H9 (cell line): ENCODE data around the gene TMOD4. TPM values are rescaled to one million over a fixed set of nuclear protein-coding genes. Genes with fewer than 3 reads are reported as not detected.
A peak's percentile ranks its signal among the peaks of the same experiment; 100 is the strongest.

Experiments
- DNase-seq: peaks from one replicate; pipeline ENCODE4 v3.0.0-alpha.2; 2017
- H2AFZ ChIP-seq: one replicate; pipeline ENCODE4 v1.6.1; 2013; ENCODE audit warnings: mild to moderate bottlenecking, low read length, control low read depth, moderate library complexity
- H2AK5ac ChIP-seq: 2 replicates; pipeline ENCODE4 v1.6.1; 2013; ENCODE audit warnings: low read length, control low read depth, mixed read lengths; ENCODE audit not compliant: insufficient read length
- H2BK120ac ChIP-seq: one replicate; pipeline ENCODE4 v1.6.1; 2013; ENCODE audit warnings: low read depth, mild to moderate bottlenecking, low read length, control low read depth, inconsistent platforms; ENCODE audit not compliant: poor library complexity, severe bottlenecking
- H2BK12ac ChIP-seq: 2 replicates; pipeline ENCODE4 v1.6.1; 2013; ENCODE audit warnings: low read length, control low read depth, mixed read lengths, low read depth; ENCODE audit not compliant: insufficient read length
- H2BK15ac ChIP-seq: 2 replicates; pipeline ENCODE4 v1.6.1; 2013; ENCODE audit warnings: low read depth, low read length, control low read depth
- H2BK20ac ChIP-seq: one replicate; pipeline ENCODE4 v1.6.1; 2013; ENCODE audit warnings: low read depth, mild to moderate bottlenecking, low read length, control low read depth, inconsistent platforms; ENCODE audit not compliant: poor library complexity, severe bottlenecking
- H2BK5ac ChIP-seq: 2 replicates; pipeline ENCODE4 v1.6.1; 2013; ENCODE audit warnings: low read length, control low read depth, mixed read lengths; ENCODE audit not compliant: insufficient read length
- H3K14ac ChIP-seq: 2 replicates; pipeline ENCODE4 v1.6.1; 2013; ENCODE audit warnings: low read length, control low read depth; ENCODE audit not compliant: insufficient read depth
- H3K18ac ChIP-seq: 2 replicates; pipeline ENCODE4 v1.6.1; 2013; ENCODE audit warnings: low read depth, mild to moderate bottlenecking, mixed read lengths, low read length, control low read depth; ENCODE audit not compliant: insufficient read length
- H3K23ac ChIP-seq: 2 replicates; pipeline ENCODE4 v1.6.1; 2013; ENCODE audit warnings: low read length, control low read depth, mixed read lengths, low read depth; ENCODE audit not compliant: insufficient read length
- H3K23me2 ChIP-seq: 2 replicates; pipeline ENCODE4 v1.6.1; 2013; ENCODE audit warnings: low read depth, mild to moderate bottlenecking, mixed read lengths, low read length, control low read depth; ENCODE audit not compliant: insufficient read length, poor library complexity, severe bottlenecking
- H3K27ac ChIP-seq: 2 replicates; pipeline ENCODE4 v1.5.1; 2013; ENCODE audit warnings: low read length, control low read depth, mixed read lengths, low read depth; ENCODE audit not compliant: insufficient read length
- H3K27me3 ChIP-seq: 2 replicates; pipeline ENCODE4 v1.6.1; 2013; ENCODE audit warnings: low read length, control low read depth, inconsistent platforms; ENCODE audit not compliant: insufficient read depth
- H3K4ac ChIP-seq: 2 replicates; pipeline ENCODE4 v1.6.1; 2013; ENCODE audit warnings: low read depth, mild to moderate bottlenecking, control low read depth, inconsistent platforms, low read length, moderate library complexity
- H3K4me1 ChIP-seq: 2 replicates; pipeline ENCODE4 v1.6.1; 2013; ENCODE audit warnings: low read length, control low read depth, inconsistent platforms; ENCODE audit not compliant: insufficient read depth
- H3K4me2 ChIP-seq: 2 replicates; pipeline ENCODE4 v1.6.1; 2013; ENCODE audit warnings: low read length, control low read depth, mixed read lengths; ENCODE audit not compliant: insufficient read length, insufficient read depth
- H3K56ac ChIP-seq: 2 replicates; pipeline ENCODE4 v1.6.1; 2013; ENCODE audit warnings: low read depth, mild to moderate bottlenecking, mixed read lengths, low read length, control low read depth; ENCODE audit not compliant: insufficient read length
- H3K79me1 ChIP-seq: 2 replicates; pipeline ENCODE4 v1.6.1; 2013; ENCODE audit warnings: low read depth, mild to moderate bottlenecking, moderate library complexity, low read length, control low read depth, inconsistent platforms; ENCODE audit not compliant: insufficient read depth, poor library complexity, severe bottlenecking
- H3K79me2 ChIP-seq: 2 replicates; pipeline ENCODE4 v1.6.1; 2013; ENCODE audit warnings: low read length, control low read depth, inconsistent platforms; ENCODE audit not compliant: insufficient read depth
- H3K9ac ChIP-seq: 2 replicates; pipeline ENCODE4 v1.6.1; 2013; ENCODE audit warnings: low read length, control low read depth, mixed read lengths; ENCODE audit not compliant: insufficient read length; ENCODE audit errors: extremely low read depth
- H3K9me3 ChIP-seq: one replicate; pipeline ENCODE4 v1.6.1; 2013; ENCODE audit warnings: low read depth, low read length, inconsistent platforms; ENCODE audit not compliant: control insufficient read depth
- H3T11ph ChIP-seq: one replicate; pipeline ENCODE4 v1.6.1; 2013; ENCODE audit warnings: mild to moderate bottlenecking, low read length, control low read depth, inconsistent platforms
- H4K20me1 ChIP-seq: one replicate; pipeline ENCODE4 v1.6.1; 2013; ENCODE audit not compliant: control insufficient read depth, insufficient read length, insufficient read depth
- H4K5ac ChIP-seq: 2 replicates; pipeline ENCODE4 v1.6.1; 2013; ENCODE audit warnings: low read depth, mild to moderate bottlenecking, mixed read lengths, low read length, control low read depth; ENCODE audit not compliant: insufficient read length
- H4K8ac ChIP-seq: replicated peaks from 2 replicates; pipeline ENCODE4 v1.6.1; 2013; ENCODE audit warnings: low read length, control low read depth, mixed read lengths, low read depth; ENCODE audit not compliant: insufficient read length
- H4K91ac ChIP-seq: 2 replicates; pipeline ENCODE4 v1.6.1; 2013; ENCODE audit warnings: low read depth, mild to moderate bottlenecking, moderate library complexity, mixed read lengths, low read length, control low read depth; ENCODE audit not compliant: insufficient read length
- H3K27ac Mint-ChIP-seq, 3 experiments: 2 replicates in 2 of 3; 3 replicates in 1 of 3; pipeline ENCODE4 v1.8.0; 2020 to 2021; ENCODE audit warnings: mixed read lengths in 3 of 3, mild to moderate bottlenecking in 1 of 3, moderate library complexity in 1 of 3
- H3K27me3 Mint-ChIP-seq: 2 replicates; pipeline ENCODE4 v1.8.0; 2021; ENCODE audit warnings: low read depth, mild to moderate bottlenecking, moderate library complexity, mixed read lengths
- H3K36me3 Mint-ChIP-seq, 3 experiments: 2 replicates in 2 of 3; 3 replicates in 1 of 3; pipeline ENCODE4 v1.8.0; 2020 to 2021; ENCODE audit warnings: low read depth in 3 of 3, mixed read lengths in 3 of 3; ENCODE audit not compliant: insufficient read depth in 1 of 3
- H3K4me1 Mint-ChIP-seq, 2 experiments: 2 replicates each; pipeline ENCODE4 v1.8.0; 2020; ENCODE audit warnings: mixed read lengths in 2 of 2
- H3K4me3 Mint-ChIP-seq, 2 experiments: 2 replicates in 1 of 2; 3 replicates in 1 of 2; pipeline ENCODE4 v1.8.0; 2020 to 2021; ENCODE audit warnings: mild to moderate bottlenecking in 2 of 2, mixed read lengths in 2 of 2, moderate library complexity in 1 of 2
- H3K9me3 Mint-ChIP-seq, 2 experiments: 2 replicates in 1 of 2; 3 replicates in 1 of 2; pipeline ENCODE4 v1.8.0; 2020; ENCODE audit warnings: mild to moderate bottlenecking in 2 of 2, mixed read lengths in 2 of 2, moderate library complexity in 1 of 2
- WGBS: extraction: QIAGEN DNeasy Blood & Tissue Kit; methylation state at CpG from one replicate; pipeline ENCODE4 v1.1.7; 2013; ENCODE audit warnings: missing lambda C conversion rate, low lambda C conversion rate, mixed read lengths; ENCODE audit not compliant: insufficient read length; ENCODE audit errors: extremely low coverage; 5-methylcytosine and 5-hydroxymethylcytosine counted together
- total RNA-seq: library from RNA; stranded (reverse); gene quantifications from 2 replicates; pipeline ENCODE4 v1.2.1, GENCODE V29; 2021
- TF ChIP-seq, protein P1 (sequence below): fragments of 200-600 bp; sonication (generic); conservative IDR thresholded peaks from 3 replicates; pipeline ENCODE4 v1.8.0; 2021; ENCODE audit warnings: antibody characterized with exemption, mild to moderate bottlenecking

The TMOD4 gene
- total RNA-seq, 1 experiment from 2014 or later = 0.42 TPM

DNA sequence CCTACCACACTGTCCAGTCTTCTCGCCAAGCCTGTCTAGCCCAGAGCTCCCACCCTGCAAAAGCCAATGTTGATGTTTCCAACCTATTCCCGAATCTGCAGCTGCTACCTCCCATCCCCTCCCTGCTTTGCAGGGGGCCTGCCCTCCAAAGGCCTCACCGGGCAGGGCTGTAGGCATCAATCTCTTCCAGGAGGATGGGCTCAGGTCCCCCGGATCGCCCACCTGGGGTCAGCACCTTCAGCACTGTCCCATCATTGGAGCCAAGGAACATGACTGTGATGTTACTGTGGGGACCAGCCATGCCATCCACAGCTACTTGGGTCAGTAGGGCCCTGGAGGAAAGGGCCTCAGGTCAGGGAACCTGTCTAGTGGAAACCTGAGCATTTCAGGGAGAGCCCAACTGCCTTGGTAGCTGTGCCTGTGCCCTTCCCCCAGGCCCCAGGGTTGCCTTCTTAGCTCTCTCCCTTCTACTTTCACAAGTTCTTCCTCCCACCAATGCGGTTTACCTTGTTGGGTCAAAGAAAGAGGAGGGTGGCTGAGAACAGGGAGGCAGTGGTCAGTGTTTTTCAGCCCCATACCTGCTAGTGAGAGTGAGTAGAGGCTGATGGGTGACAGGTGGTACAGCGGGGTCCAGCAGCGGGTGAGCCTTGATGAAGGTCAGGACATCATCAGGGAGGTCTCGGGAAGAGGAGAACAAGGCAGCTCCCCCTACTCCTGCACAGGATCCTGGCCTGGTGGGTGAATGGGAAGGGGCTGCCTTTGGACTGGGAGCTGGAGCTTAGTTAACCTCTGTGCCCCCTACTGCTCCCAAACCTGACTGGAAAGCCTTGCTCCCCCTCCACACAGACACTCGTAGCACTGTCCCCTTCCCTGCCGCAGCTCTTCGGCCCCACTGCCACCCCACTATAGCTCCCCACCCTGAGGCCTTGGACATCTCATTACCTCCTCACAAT lies 40.1 kb downstream of the TMOD4 start:
- no peaks in the 10 kb centered on the region for H3K9me3 Mint-ChIP-seq
- no peak for DNase-seq
- Histone ChIP-seq H3K79me2 (no peaks in the 10 kb centered on the region), H4K91ac (no peak overlapping the region), H3K4me1 (no peaks in the 10 kb centered on the region), H2BK20ac (no peak overlapping the region), H3K9me3 (no peaks in the 10 kb centered on the region), H3K27me3 (no peaks in the 10 kb centered on the region; the same call in 1 of the 2 replicates), H3K23ac (no peak overlapping the region), H2BK5ac (no peak overlapping the region), H2AK5ac (no peak overlapping the region), H3K23me2 (peaks cover 15% of the 10 kb centered on the region), H2BK12ac (no peak overlapping the region), H4K5ac (no peak overlapping the region), H3K4ac (no peak overlapping the region), H3K14ac (no peak overlapping the region), H2BK15ac (no peak overlapping the region), H3T11ph (no peak overlapping the region), H3K56ac (no peak overlapping the region), H3K79me1 (no peaks in the 10 kb centered on the region), H3K27ac (no peak overlapping the region), H3K18ac (no peak overlapping the region), H2BK120ac (no peak overlapping the region), H4K20me1 (no peaks in the 10 kb centered on the region), H3K9ac (no peak overlapping the region), H3K4me2 (no peak overlapping the region), H4K8ac (no peak overlapping the region), H2AFZ (no peak overlapping the region)
- peaks cover 17 to 48% (median 43%) of the 10 kb centered on the region in 3 experiments for H3K36me3 Mint-ChIP-seq
- peaks cover 12% of the 10 kb centered on the region for H3K27me3 Mint-ChIP-seq
- TF ChIP-seq, protein P1, sequence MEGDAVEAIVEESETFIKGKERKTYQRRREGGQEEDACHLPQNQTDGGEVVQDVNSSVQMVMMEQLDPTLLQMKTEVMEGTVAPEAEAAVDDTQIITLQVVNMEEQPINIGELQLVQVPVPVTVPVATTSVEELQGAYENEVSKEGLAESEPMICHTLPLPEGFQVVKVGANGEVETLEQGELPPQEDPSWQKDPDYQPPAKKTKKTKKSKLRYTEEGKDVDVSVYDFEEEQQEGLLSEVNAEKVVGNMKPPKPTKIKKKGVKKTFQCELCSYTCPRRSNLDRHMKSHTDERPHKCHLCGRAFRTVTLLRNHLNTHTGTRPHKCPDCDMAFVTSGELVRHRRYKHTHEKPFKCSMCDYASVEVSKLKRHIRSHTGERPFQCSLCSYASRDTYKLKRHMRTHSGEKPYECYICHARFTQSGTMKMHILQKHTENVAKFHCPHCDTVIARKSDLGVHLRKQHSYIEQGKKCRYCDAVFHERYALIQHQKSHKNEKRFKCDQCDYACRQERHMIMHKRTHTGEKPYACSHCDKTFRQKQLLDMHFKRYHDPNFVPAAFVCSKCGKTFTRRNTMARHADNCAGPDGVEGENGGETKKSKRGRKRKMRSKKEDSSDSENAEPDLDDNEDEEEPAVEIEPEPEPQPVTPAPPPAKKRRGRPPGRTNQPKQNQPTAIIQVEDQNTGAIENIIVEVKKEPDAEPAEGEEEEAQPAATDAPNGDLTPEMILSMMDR = peak; percentile 42; the same call in 1 of the 3 replicates
- 0 out of 7 replicates have a peak overlapping the region, but pooled peaks of 1 of the 3 experiments have one; percentile 10 for H3K27ac Mint-ChIP-seq
- H3K4me1 Mint-ChIP-seq = peaks cover 8 to 14% of the 10 kb centered on the region in 2 experiments
- no CpG with 5 or more reads among the region's 12 CpGs for WGBS
- no peak overlapping the region for H3K4me3 Mint-ChIP-seq
